Right renal pelvis (tissue), 4 donors: ENCODE measurements around the gene NPR2. TPM values are rescaled to one million over a fixed set of nuclear protein-coding genes. Genes with fewer than 3 reads are reported as not detected.

Experiments used
- DNase-seq, 4 donors: peaks; one replicate each; pipeline ENCODE4 v3.0.0-alpha.2; 2013; ENCODE audit warnings: low read depth in 4 of 4, low spot score in 3 of 4, missing footprints in 1 of 4
- polyA plus RNA-seq, 4 donors: library from polyadenylated mRNA; unstranded; fragments of 120-200 nt; gene quantifications; one replicate each; pipeline ENCODE4 v1.2.1, GENCODE V29; 2013; ENCODE audit not compliant: insufficient read length in 4 of 4

NPR2 gene
- polyA plus RNA-seq = 10 to 100 TPM; 24.4 to 28.1 (median 26.0) TPM

DNA sequence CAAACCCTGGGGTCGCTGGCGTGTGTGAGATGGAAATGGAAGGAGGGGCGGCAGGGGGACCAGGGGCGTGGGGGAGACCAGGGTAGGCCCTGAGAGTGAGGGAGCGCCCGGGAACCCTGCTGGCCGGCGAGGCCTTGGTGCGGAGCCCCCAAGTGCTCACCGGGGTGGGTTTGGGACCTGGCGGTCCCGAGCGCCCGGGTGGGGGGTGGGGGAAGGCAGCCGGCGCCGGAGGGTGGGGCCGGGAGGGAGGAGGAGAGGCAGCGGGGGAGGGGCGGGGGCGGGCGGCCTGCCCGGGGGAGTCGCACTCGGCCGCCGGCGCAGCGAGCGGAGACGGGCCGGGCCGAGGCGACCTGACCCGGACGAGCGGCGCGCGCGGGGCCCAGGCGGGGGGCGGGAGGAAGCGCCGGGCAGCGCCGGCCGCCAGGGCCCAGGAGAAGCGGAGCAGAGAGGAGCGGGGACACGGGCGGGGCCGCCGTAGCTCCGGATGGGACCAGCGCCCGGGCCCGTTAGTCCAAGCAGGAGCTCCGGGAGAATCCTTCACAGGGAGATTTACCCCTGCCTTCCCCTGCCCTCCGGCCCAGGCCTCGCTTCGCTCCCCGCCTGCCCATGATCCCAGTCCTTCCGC is at the start of gene NPR2:
TSS of gene NPR2 (plus strand) at position 295 of the 625 bp plus-strand sequence. CDS start 818 bp downstream, outside the sequence.
- peak in 1 of 4 donors; percentile 16 for DNase-seq

DNA sequence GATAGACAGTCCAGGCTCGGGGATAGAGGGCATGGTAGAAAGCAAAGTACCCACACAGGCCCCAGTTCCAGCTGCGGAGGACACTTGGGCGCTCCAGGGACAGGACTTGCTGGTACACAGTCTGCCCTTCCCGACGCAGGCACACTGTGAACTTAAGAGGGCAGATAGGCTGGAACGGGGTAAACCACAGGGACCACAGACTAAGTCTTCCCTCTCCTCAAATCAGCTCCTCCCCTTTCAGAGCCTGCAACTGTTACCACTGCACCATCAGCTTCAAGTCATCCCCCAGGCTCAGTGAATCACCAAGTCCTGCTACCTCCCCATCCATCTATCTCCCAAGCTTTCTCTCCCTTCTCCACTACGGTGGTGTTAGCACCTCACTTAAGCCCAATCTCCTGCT is 49.7 kb upstream of the NPR2 start:
- no peak for DNase-seq

DNA sequence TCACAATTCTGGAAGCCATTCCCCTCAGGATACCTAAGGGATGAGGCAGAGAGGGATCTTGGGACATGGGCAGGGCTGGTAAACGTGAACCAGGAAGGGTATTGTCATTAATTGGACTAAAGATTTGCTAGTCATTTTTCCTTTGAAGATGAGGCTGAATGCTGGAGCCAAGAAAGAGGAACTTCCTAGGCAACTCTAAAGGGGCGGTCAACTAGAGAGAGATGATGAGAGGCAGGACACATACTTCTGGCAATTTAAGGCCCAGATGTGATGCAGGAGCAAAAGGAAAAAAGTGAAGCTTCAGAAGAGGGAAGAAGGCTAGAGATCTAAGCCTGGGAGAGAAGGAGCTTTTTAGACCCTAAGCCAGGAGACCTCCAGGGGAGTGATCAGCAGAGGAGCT is 47.9 kb upstream of the NPR2 start:
- no peak for DNase-seq

DNA sequence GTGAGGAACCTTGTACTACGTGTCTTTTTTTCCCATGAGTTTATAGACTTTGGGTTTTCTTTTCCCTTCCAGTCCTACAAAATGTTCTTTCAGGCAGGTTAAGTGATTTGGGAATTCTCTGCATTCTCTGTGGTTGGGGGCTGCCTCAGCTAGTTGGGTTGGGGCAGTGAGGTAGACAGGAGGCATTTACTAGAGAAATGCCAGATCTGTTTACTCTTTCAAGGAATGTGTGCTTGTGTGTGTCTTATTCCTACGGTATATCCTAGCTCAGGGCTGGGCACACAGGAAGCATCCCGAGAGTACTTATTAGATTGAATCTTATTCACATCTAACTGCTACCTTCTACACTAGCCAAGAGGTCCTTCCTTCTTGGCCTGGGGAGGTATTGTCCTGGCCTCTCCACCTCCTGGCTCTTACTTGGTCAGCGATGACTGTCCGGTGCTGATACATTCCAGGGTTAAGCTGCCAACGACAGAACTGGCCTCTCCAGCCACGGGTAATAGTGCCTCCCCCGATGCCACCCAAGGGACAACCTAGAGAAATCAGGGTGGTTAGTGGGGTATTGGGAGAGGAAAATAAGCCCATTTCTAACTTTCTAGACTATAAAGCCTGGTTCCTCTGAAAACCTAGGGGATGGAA is 47.4 kb upstream of the NPR2 start:
- no peak for DNase-seq

DNA sequence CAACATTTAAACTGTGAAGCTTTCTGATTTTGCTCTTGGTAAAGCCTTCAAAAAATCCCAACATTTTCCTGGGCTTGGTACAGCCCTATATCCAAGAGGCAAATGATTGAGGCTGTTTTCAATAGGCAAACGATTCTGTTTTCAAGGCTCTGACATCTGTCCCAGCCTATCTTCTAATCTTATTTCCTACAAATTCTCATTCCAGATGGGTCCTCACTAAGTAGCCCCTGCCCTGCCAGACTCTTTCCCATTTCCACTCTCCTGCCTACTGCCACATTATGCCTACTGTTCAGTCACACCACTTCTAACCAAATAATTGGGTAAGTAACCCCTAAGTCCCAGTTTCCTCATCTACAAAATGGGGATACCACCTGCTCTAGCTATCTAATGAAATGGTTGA is 45.8 kb upstream of the NPR2 start:
- no peak for DNase-seq

DNA sequence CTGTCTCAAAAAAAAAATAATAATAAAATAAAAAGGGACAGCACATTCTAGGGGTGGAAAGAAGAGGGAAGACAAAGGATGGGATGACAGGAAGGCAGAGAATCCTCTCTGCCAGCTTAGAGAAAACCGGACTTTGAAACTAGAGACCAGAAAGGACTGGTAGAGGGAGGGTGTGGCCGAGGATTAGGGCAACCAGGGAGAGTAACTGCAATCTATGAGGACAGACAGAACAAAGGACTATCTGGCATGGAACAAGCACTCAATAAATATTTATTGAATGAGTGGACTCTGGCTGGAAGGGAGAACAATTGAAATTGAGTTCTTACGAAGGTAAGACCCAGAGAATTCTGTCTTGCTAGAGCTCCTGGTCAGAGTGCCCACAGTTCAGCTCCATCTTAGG is 44.8 kb upstream of the NPR2 start:
- DNase-seq = no peak

DNA sequence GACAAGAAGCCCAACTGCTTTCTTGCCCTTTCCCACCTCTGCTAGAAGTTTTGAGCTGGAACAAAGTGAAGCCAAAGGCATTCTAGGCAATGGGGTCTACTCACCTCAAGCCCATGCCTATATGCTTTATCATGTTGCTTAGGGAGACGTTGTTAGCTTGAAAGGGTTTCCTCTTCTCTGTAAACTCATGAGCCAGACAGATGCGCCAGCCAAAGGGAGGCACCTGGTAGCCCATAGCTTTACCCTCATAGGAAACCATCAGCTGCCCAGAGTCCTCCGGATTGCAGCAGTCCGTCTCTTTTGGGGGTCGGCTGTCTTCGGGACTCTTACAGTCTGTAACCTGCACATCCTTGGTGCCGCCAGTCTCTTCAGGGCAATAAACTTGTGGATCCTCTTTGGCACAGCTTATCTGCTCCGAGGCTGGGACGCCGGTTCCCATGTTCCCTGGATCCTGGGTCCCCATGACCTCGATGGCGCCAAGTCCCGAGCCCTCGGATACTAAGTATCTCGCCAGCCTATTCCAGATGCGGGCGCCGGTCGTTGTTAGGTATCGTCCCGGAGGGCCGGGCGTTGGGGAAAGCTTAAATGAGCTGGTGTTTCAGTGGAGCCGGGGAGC is 43.0 kb upstream of the NPR2 start:
- no peak for DNase-seq

DNA sequence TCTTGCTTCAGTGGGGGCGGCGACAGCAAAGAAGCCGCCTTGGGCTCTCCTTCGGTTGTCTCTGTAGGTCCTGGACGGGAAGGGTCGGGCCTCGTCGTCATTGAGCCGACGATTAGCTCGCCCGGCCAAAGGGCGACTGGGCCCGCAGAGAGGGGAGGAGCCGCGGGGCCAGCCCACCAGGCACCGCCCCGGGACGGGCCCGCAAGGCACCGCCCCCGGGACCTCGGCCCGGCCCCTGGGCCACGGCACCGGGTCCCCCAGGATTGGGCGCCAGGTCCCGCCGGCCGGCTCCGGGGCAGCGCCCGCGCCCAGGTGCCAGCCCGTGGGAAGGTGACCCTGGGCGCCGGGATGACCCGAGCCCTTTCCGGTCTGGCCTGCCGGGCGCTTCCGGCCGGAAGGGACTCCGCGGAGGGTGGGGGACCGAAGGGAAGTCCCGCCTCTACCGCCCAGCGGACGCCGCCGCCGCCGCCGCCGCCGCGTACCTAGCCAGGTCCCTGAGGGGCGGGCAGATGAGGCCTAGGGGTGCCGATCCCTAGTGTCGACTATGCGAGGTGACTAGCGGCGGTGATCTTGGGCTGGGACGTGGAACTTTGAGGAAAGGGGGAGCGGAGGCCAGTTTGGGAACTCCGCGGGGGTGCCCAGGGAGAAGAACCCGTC is 42.4 kb upstream of the NPR2 start, which contains the start of the genes GBA2 and RGP1:
TSS of gene GBA2 (minus strand) at position 371 of the 657 bp plus-strand sequence. CDS start 524 bp downstream, outside the sequence.
TSS of gene RGP1 (plus strand) at position 430 of the 657 bp plus-strand sequence. CDS start 469 bp downstream, outside the sequence.
- DNase-seq = no peak

DNA sequence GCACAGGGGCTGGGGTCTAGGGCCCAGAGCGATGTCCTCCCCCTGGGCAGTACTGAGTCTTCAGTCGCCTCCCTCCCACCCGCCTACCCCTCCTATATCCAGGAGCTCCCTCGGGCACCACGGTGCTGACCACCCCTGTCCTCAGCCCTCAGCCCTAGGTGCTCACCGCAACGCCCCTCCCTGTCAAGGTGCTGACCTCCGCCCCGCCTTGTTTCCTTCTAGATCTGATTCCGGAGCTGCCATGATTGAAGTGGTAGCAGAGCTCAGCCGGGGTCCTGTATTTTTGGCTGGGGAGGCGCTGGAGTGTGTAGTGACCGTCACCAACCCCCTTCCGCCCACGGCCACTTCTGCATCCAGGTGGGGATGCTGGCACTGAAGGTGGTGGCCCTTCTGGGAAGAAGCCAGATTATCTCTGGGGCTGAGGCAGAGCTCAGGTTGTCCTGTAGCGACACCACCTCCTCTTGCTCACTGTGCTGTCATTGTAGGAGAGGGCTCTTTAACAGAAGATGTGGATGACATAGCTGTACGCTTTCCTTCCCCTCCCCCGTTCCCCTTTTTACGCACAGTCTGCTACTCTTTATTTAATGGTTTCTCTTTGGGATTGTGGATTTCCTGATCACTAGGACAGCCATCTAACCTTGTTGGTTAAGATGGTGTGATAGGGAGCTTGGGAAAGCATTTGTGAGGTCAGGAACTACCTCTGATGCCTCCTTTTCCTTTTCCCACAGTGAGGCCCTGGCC is 41.7 kb upstream of the NPR2 start:
- no peak for DNase-seq

DNA sequence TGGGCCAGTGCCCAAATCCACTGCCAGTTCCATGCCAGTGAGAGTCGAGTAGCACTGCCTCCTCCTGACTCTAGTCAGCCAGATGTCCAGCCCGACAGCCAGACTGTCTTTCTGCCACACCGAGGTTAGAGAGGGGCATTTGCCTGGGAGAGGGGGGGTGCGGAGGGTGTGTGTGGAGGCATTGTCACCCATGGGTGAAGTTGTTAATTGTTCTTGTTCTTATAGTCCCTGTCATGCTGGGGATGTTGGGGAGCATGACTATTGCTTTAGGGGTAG is 41.2 kb upstream of the NPR2 start:
- no peak for DNase-seq

DNA sequence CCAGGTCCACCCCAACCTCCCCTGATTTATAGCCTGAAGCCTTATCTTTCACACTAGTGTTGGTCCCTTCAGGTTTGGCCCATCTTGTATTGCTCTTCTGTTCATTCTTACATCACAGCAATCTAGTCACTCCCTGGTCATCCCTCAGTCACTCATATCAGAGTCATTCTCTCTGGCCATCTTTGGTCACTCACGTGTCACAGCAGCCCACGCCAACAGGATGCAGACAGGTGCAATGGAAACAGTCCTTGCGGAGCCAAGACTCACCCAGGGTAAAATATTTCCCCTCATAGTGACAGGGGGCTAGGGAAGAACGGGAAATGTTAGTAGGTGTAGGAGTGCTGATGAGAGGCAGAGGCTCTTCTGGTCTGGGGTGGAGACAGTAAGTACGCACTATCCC is 37.9 kb upstream of the NPR2 start:
- no peak for DNase-seq

DNA sequence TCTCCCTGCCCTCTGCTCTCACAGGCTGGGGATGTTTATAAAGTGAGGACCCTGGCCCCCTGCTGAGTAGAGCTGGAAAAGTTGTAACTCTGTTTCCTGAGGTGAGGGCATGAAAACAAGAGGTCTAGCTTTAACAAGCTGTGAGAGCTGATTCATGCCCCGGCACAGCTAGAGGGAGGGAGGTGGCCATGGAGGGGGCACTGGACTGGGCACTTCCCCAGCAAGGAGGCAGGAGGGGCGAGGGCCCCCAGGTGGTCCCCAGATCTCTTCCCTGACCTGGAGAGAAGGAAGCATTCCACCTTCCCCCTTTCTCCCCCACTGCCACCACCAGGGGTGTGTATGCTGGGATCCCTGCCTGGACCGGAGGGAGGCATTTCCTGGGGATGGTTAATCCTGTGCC is 37.1 kb upstream of the NPR2 start, which contains the start of gene MSMP:
TSS of gene MSMP (minus strand) at position 13 of the 400 bp plus-strand sequence. CDS start 147 bp downstream, outside the sequence.
- no peak for DNase-seq

DNA sequence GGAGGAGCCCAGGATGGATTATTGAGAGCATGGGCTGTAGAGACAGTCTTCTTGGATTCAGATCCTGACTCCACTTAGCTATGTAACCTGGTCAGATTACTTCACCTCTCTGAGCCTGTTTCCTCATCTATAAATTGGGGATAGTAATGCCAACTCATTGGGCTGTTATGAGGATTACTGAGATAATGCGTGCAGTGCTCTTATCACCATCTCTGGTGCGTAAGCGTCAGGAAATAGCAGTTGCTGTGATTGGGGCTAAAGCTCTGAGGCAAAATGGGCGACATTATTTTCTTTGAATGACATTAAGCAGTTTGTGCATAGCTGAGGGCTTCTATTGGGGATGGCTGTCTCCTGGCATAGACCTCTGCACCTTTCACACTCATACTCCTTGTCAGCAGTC is 36.3 kb upstream of the NPR2 start:
- no peak for DNase-seq

DNA sequence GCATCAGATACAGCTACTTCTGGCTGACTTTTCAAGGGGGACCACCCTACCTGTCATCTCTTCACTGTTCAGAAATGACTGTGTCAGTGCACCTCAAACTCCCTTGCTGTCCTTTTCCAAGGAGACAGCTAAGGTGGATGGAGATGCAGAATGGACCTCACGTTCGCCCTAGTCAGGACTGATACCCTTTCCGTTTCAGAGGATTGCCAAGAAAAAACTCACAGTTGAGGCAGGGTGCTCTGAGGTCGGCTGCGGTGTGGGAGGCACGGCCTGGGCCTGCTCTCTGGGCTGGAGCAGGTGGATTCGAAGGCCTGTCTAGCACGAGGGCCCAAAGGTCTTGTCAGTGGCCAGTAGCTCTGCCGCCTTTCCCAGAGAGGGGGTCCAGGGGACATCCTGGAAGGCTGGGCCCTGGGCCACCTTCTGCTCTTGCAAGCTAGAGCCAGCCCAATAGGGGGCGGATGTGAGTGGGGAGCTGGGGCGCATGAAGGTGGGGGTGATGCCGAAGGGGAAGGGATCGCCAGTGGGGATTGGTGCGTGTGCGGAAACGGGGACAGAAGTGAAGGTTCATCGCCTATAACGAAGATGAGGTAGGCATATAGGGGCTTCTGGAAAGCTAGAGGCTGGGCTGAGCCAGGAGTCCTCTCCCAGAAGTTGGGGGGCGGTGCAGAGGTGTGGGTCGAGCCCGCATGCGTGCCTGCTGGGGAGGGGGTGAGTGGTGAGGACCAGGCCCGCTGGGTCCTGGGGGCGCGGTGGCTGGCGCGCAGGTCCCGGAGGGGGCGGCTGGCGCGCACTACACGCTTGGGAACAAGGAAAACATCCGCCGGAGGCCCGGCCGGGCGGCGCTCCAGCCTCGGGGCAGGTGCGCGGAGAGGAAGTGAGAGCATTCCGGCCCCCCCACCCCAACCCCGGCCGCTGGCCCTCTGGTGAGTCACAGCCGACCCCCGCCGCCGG is 34.8 kb upstream of the NPR2 start:
- DNase-seq = peak in 1 of 4 donors; percentile 43

DNA sequence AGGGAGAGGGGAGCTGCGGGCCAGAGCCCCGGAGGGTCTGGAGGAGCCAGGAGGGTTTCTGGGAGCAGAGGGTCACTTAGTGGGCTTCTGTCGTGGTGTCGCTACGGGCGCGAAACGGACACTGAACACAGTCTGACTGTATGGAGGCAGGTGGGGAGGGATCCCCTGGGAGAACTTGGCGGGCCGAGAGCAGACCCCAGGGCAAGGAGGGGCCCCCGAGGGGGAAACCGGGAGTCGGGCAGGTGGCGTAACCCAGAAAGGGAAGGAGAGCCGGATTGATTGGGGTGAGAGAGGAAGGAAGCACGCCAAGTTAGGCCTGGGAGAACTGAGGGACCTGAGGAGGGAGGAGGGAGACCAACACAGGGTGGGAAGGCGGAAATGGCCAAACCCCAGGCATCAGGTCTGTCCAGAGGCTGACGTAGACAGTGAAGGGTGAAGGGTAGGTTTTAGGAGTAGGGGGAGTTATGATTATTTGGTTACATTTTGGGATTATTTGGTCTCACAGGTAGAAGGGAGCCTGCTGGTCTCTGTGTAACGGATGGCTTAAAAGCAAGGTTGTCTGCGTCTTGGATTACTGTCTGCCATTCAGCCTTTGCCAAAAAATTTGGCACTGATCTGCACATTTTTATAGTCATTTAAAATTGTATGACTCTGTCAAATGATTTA is 34.0 kb upstream of the NPR2 start:
- peak in 1 of 4 donors; percentile 42 for DNase-seq

DNA sequence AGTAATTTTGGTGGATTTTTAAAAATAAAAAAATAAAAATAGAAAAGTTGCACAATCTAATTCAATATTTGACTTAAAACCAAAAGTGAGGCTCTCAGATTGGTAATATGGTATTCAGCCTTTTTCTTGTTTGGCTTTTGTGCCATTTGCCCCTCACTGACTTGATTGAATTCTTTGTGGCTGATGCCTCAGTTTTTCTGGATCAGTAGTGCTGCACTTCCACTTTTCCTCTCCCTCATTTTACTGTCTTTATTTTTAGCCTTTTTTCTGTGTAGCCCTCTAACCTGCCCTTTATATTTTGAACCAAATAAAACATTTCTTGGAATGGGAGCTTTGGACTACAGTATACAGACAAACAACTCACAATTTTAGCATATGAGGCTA is 33.5 kb upstream of the NPR2 start:
- no peak for DNase-seq

DNA sequence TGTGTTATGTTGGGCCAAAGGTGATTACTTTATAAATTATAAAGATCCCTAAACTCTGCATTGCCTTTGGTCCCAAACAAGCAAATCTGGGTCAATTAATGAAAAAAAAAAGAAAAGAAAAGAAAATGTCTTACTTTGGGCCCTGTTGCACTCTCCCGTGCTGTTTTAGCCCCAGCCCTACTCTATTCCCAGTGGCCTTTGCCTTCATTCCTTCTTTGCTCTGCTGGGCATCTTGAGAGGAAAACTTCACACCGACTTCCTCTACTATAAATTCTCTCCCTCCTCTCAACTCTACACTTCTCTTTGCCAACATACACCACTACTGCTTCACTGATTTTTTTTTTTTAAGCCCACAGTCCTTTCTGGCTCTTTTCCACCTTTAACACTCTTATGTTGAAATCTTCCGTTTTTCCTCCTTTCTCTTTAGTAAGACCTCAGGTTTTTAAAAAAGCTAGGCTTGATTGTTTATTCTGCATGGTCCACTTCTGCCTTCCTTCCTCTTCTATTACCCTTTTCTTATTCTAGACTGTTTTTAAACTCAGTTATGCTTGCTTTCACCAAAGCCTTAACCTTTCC is 32.8 kb upstream of the NPR2 start:
- no peak for DNase-seq

DNA sequence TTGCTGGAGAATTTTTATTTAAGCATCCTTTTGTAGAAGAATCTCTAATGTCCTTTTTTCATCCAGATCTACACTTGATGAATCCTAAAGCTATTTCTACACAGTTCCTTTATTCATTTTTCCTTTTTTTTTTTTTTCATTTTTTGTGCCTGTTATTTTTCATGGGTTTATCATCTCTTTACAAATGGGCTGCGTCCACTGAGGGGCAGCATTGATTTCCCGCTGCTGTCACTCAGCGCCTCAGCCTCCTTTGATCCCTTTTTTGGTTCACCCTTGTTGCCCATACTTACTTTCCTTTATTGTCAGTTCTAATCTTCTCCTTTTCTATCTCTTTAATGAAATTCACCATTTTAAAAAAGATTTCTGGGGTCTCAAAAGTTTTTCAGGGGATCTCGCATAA is 31.6 kb upstream of the NPR2 start:
- DNase-seq = no peak

DNA sequence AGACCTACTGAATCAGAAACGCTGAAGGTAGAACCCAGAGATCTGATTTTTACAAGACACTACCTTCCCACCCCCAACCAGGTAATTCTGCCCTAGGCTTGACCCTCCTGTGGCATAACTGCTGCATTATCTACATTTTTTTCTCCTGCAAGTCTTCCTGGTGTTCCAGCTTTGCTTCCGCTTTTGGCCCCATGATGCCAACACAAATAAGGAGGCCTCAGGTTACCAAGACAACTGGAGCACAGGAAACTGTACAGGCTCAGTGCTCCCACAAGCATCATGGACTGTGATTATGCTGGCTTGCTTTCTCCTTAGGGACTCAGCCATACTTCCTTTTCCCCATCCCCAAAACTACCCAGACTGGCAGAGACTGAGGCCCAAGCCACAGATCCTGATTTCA is 30.7 kb upstream of the NPR2 start:
- no peak for DNase-seq
